Measurements from ENCODE around the gene GTF2I. TPM values are rescaled to one million over a fixed set of nuclear protein-coding genes. Genes with fewer than 3 reads are reported as not detected.
"Not testable (repeated sequence)": the region's sequence is repeated elsewhere in the genome, so short reads cannot be mapped to it uniquely, and the experiment has no call there.

GTF2I gene
- total and polyA plus RNA-seq, 4 experiments from 2014 or later, result 20.5 to 156 (median 110) TPM

GRCh38 chr7:74758982-74759381 lies 101.5 kb downstream of the GTF2I start:
- POLR2A ChIA-PET (ENCODE audit: partially characterized antibody); CTCF ChIA-PET (ENCODE audit: partially characterized antibody); H3K4me3 Mint-ChIP-seq; intact Hi-C loops (cut with micrococcal nuclease); H3K9me3 Mint-ChIP-seq; H3K27ac ChIP-seq (ENCODE audit: low read depth, low read length); DNase-seq; H3K4me1 ChIP-seq (ENCODE audit: insufficient read depth, low read length); H3K36me3 ChIP-seq (ENCODE audit: insufficient read depth, low read length); H3K27ac Mint-ChIP-seq; H3K27me3 Mint-ChIP-seq; H3K36me3 Mint-ChIP-seq; H3K4me1 Mint-ChIP-seq; H3K27me3 ChIP-seq (ENCODE audit: insufficient read depth, low read length); H3K4me3 ChIP-seq (ENCODE audit: low read length in 2 of 2); H3K9me3 ChIP-seq (ENCODE audit: control insufficient read depth in 1 of 2, low read length in 2 of 2): not testable (repeated sequence)

GRCh38 chr7:74765205-74765918 lies 107.8 kb downstream of the GTF2I start:
- H3K4me1 ChIP-seq (ENCODE audit: insufficient read depth, low read length); H3K9me3 Mint-ChIP-seq; H3K27me3 Mint-ChIP-seq; intact Hi-C loops (cut with micrococcal nuclease); H3K4me3 ChIP-seq (ENCODE audit: low read length in 2 of 2); CTCF ChIA-PET (ENCODE audit: partially characterized antibody); DNase-seq; H3K27ac ChIP-seq (ENCODE audit: low read depth, low read length); H3K36me3 ChIP-seq (ENCODE audit: insufficient read depth, low read length); H3K27me3 ChIP-seq (ENCODE audit: insufficient read depth, low read length); POLR2A ChIA-PET (ENCODE audit: partially characterized antibody); H3K27ac Mint-ChIP-seq; H3K9me3 ChIP-seq (ENCODE audit: control insufficient read depth in 1 of 2, low read length in 2 of 2); H3K4me3 Mint-ChIP-seq; H3K36me3 Mint-ChIP-seq; H3K4me1 Mint-ChIP-seq: not testable (repeated sequence)

GRCh38 chr7:74766509-74766908 lies 109.0 kb downstream of the GTF2I start:
- H3K4me1 Mint-ChIP-seq; H3K36me3 Mint-ChIP-seq; H3K27me3 Mint-ChIP-seq; H3K9me3 ChIP-seq (ENCODE audit: control insufficient read depth in 1 of 2, low read length in 2 of 2); POLR2A ChIA-PET (ENCODE audit: partially characterized antibody); H3K4me1 ChIP-seq (ENCODE audit: insufficient read depth, low read length); CTCF ChIA-PET (ENCODE audit: partially characterized antibody); H3K9me3 Mint-ChIP-seq; H3K27ac Mint-ChIP-seq; H3K4me3 ChIP-seq (ENCODE audit: low read length in 2 of 2); H3K27ac ChIP-seq (ENCODE audit: low read depth, low read length); DNase-seq; H3K27me3 ChIP-seq (ENCODE audit: insufficient read depth, low read length); H3K36me3 ChIP-seq (ENCODE audit: insufficient read depth, low read length); H3K4me3 Mint-ChIP-seq; intact Hi-C loops (cut with micrococcal nuclease): not testable (repeated sequence)

GRCh38 chr7:74766991-74767390 lies 109.5 kb downstream of the GTF2I start:
- H3K27me3 Mint-ChIP-seq; POLR2A ChIA-PET (ENCODE audit: partially characterized antibody); H3K4me3 Mint-ChIP-seq: not testable (repeated sequence)

GRCh38 chr7:74770062-74770461 lies 112.5 kb downstream of the GTF2I start:
- H3K4me3 Mint-ChIP-seq; H3K27ac Mint-ChIP-seq; H3K36me3 ChIP-seq (ENCODE audit: insufficient read depth, low read length); CTCF ChIA-PET (ENCODE audit: partially characterized antibody); H3K9me3 ChIP-seq (ENCODE audit: control insufficient read depth in 1 of 2, low read length in 2 of 2); H3K4me1 ChIP-seq (ENCODE audit: insufficient read depth, low read length); H3K27me3 ChIP-seq (ENCODE audit: insufficient read depth, low read length); H3K27ac ChIP-seq (ENCODE audit: low read depth, low read length); H3K4me1 Mint-ChIP-seq; H3K4me3 ChIP-seq (ENCODE audit: low read length in 2 of 2); POLR2A ChIA-PET (ENCODE audit: partially characterized antibody); H3K9me3 Mint-ChIP-seq; H3K36me3 Mint-ChIP-seq; intact Hi-C loops (cut with micrococcal nuclease); DNase-seq; H3K27me3 Mint-ChIP-seq: not testable (repeated sequence)

More at GRCh38 chr7:74766991-74767390, 109.5 kb downstream of the GTF2I start:
- H3K9me3 ChIP-seq (ENCODE audit: control insufficient read depth in 1 of 2, low read length in 2 of 2); DNase-seq; intact Hi-C loops (cut with micrococcal nuclease); H3K27me3 ChIP-seq (ENCODE audit: insufficient read depth, low read length); H3K4me3 ChIP-seq (ENCODE audit: low read length in 2 of 2); H3K27ac Mint-ChIP-seq; H3K4me1 ChIP-seq (ENCODE audit: insufficient read depth, low read length); H3K27ac ChIP-seq (ENCODE audit: low read depth, low read length); H3K9me3 Mint-ChIP-seq; H3K36me3 Mint-ChIP-seq; H3K4me1 Mint-ChIP-seq; CTCF ChIA-PET (ENCODE audit: partially characterized antibody); H3K36me3 ChIP-seq (ENCODE audit: insufficient read depth, low read length): not testable (repeated sequence)

GRCh38 chr7:74772093-74772492 lies 114.6 kb downstream of the GTF2I start:
- H3K27me3 Mint-ChIP-seq; intact Hi-C loops (cut with micrococcal nuclease); H3K36me3 Mint-ChIP-seq; H3K4me3 ChIP-seq (ENCODE audit: low read length in 2 of 2); H3K9me3 ChIP-seq (ENCODE audit: control insufficient read depth in 1 of 2, low read length in 2 of 2); H3K27me3 ChIP-seq (ENCODE audit: insufficient read depth, low read length); POLR2A ChIA-PET (ENCODE audit: partially characterized antibody); CTCF ChIA-PET (ENCODE audit: partially characterized antibody); H3K36me3 ChIP-seq (ENCODE audit: insufficient read depth, low read length); H3K4me1 ChIP-seq (ENCODE audit: insufficient read depth, low read length); H3K4me1 Mint-ChIP-seq; DNase-seq; H3K4me3 Mint-ChIP-seq; H3K27ac Mint-ChIP-seq; H3K27ac ChIP-seq (ENCODE audit: low read depth, low read length); H3K9me3 Mint-ChIP-seq: not testable (repeated sequence)

- H3K27ac ChIP-seq (ENCODE audit: low read depth, low read length); H3K27me3 ChIP-seq (ENCODE audit: insufficient read depth, low read length); H3K27me3 Mint-ChIP-seq; H3K36me3 ChIP-seq (ENCODE audit: insufficient read depth, low read length); CTCF ChIA-PET (ENCODE audit: partially characterized antibody); H3K4me3 ChIP-seq (ENCODE audit: low read length in 2 of 2); H3K27ac Mint-ChIP-seq; H3K9me3 Mint-ChIP-seq; H3K4me3 Mint-ChIP-seq; H3K4me1 ChIP-seq (ENCODE audit: insufficient read depth, low read length); POLR2A ChIA-PET (ENCODE audit: partially characterized antibody); DNase-seq; H3K4me1 Mint-ChIP-seq; intact Hi-C loops (cut with micrococcal nuclease); H3K9me3 ChIP-seq (ENCODE audit: control insufficient read depth in 1 of 2, low read length in 2 of 2); H3K36me3 Mint-ChIP-seq: not testable (repeated sequence)
Observed at GRCh38 chr7:74773760-74774750, 116.5 kb downstream of the GTF2I start, which contains the start of gene NCF1. Gene NCF1, plus strand, starts transcription at chr7:74774011. Its CDS starts 21 bp downstream, at chr7:74774032.
